Liver (tissue), 9 donors: ENCODE measurements around the gene DEDD2. TPM values are rescaled to one million over a fixed set of nuclear protein-coding genes. Genes with fewer than 3 reads are reported as not detected.

Source experiments
- DNase-seq: peaks from one replicate; pipeline ENCODE4 v3.0.0-alpha.2; 2017; ENCODE audit warnings: low spot score
- H3K27ac ChIP-seq, 2 donors: one replicate each; pipeline ENCODE4 v1.7.0; 2013; ENCODE audit warnings: inconsistent platforms in 2 of 2, low read length in 2 of 2, control low read depth in 1 of 2, low read depth in 1 of 2, mild to moderate bottlenecking in 1 of 2
- H3K27me3 ChIP-seq, 4 donors: one replicate each; pipeline versions ENCODE4 v1.6.1 to v1.7.0; 2013; ENCODE audit warnings: low read length in 3 of 4, inconsistent platforms in 1 of 4, mild to moderate bottlenecking in 1 of 4, moderate library complexity in 1 of 4; ENCODE audit not compliant: control insufficient read depth in 4 of 4, insufficient read depth in 4 of 4
- H3K36me3 ChIP-seq, 4 donors: one replicate each; pipeline versions ENCODE4 v1.6.1 to v1.7.0; 2013; ENCODE audit warnings: low read length in 3 of 4, mild to moderate bottlenecking in 3 of 4, low read depth in 1 of 4, moderate library complexity in 1 of 4; ENCODE audit not compliant: control insufficient read depth in 4 of 4, insufficient read depth in 3 of 4
- H3K4me1 ChIP-seq, 4 donors: one replicate each; pipeline versions ENCODE4 v1.6.1 to v1.7.0; 2013; ENCODE audit warnings: low read length in 3 of 4, mild to moderate bottlenecking in 3 of 4, moderate library complexity in 1 of 4; ENCODE audit not compliant: control insufficient read depth in 4 of 4, insufficient read depth in 4 of 4
- H3K4me3 ChIP-seq, 3 donors: one replicate each; pipeline versions ENCODE4 v1.6.1 to v1.7.0; 2013; ENCODE audit warnings: low read length in 3 of 3, control low read depth in 1 of 3, low read depth in 1 of 3, mild to moderate bottlenecking in 1 of 3
- H3K9ac ChIP-seq, 2 donors: one replicate each; pipeline ENCODE4 v1.7.0; 2013; ENCODE audit warnings: low read length in 2 of 2, mild to moderate bottlenecking in 2 of 2, moderate library complexity in 2 of 2, control low read depth in 1 of 2, low read depth in 1 of 2
- H3K9me3 ChIP-seq, 4 donors: one replicate each; pipeline versions ENCODE4 v1.6.1 to v1.7.0; 2013; ENCODE audit warnings: low read length in 3 of 4; ENCODE audit not compliant: control insufficient read depth in 4 of 4
- EGR1 ChIP-seq, 2 donors: IDR thresholded peaks; 2 replicates each; pipeline ENCODE4 v1.6.1; 2016 to 2018; ENCODE audit warnings: antibody characterized with exemption in 2 of 2, low read depth in 2 of 2
- FOXA1 ChIP-seq: IDR thresholded peaks from 2 replicates; pipeline ENCODE4 v1.6.1; 2016; ENCODE audit warnings: antibody characterized with exemption
- FOXA2 ChIP-seq: IDR thresholded peaks from 2 replicates; pipeline ENCODE4 v1.6.1; 2016; ENCODE audit warnings: antibody characterized with exemption
- GABPA ChIP-seq, 2 donors: IDR thresholded peaks in 1 of 2; conservative IDR thresholded peaks in 1 of 2; 2 replicates each; pipeline ENCODE4 v1.6.1; 2016; ENCODE audit warnings: antibody characterized with exemption in 2 of 2, mild to moderate bottlenecking in 1 of 2, moderate library complexity in 1 of 2
- HNF4A ChIP-seq, 2 donors: conservative IDR thresholded peaks; 2 replicates each; pipeline ENCODE4 v1.6.1; 2016; ENCODE audit warnings: antibody characterized with exemption in 2 of 2, mild to moderate bottlenecking in 2 of 2
- HNF4G ChIP-seq: IDR thresholded peaks from 2 replicates; pipeline ENCODE4 v1.6.1; 2016; ENCODE audit warnings: antibody characterized with exemption
- JUND ChIP-seq, 2 donors: IDR thresholded peaks; 2 replicates each; pipeline ENCODE4 v1.6.1; 2016; ENCODE audit warnings: antibody characterized with exemption in 2 of 2
- NR2F2 ChIP-seq: IDR thresholded peaks from 2 replicates; pipeline ENCODE4 v1.6.1; 2016; ENCODE audit warnings: antibody characterized with exemption
- RAD21 ChIP-seq, 2 donors: IDR thresholded peaks; 2 replicates each; pipeline ENCODE4 v1.6.1; 2016; ENCODE audit warnings: antibody characterized with exemption in 2 of 2, mild to moderate bottlenecking in 2 of 2
- RXRA ChIP-seq, 2 donors: IDR thresholded peaks; 2 replicates each; pipeline ENCODE4 v1.6.1; 2017 to 2018; ENCODE audit warnings: antibody characterized with exemption in 2 of 2, mild to moderate bottlenecking in 1 of 2
- SP1 ChIP-seq: IDR thresholded peaks from 2 replicates; pipeline ENCODE4 v1.6.1; 2018; ENCODE audit warnings: antibody characterized with exemption, mild to moderate bottlenecking
- TAF1 ChIP-seq: conservative IDR thresholded peaks from 2 replicates; pipeline ENCODE4 v1.6.1; 2016; ENCODE audit warnings: antibody characterized with exemption, mild to moderate bottlenecking
- YY1 ChIP-seq: IDR thresholded peaks from 2 replicates; pipeline ENCODE4 v1.6.1; 2016; ENCODE audit warnings: antibody characterized with exemption, mild to moderate bottlenecking
- WGBS: extraction: QIAGEN DNeasy Blood & Tissue Kit; methylation state at CpG from one replicate; pipeline ENCODE4 v1.1.7; 2013; 5-methylcytosine and 5-hydroxymethylcytosine counted together
- polyA plus RNA-seq, 2 donors: library from polyadenylated mRNA; stranded (reverse) in 1 of 2; unstranded in 1 of 2; fragments of 200-250 nt in 1 of 2; fragments of >200 nt in 1 of 2; fragmentation: Nextera tagmentation in 1 of 2; extraction: Ambion mirVana in 1 of 2; gene quantifications; one replicate each; pipeline versions ENCODE4 v1.2.1 to v1.2.3, GENCODE V29; 2013 to 2015
- total RNA-seq, 2 donors: library from RNA; depleted of rRNA; stranded (reverse); fragments of >200 nt; gene quantifications; one replicate each; pipeline ENCODE4 v1.2.3, GENCODE V29; 2014
- TF ChIP-seq, protein P1 (sequence below): IDR thresholded peaks from 2 replicates; pipeline ENCODE4 v1.6.1; 2016; ENCODE audit warnings: antibody characterized with exemption
- TF ChIP-seq, protein P2 (sequence below): fragments of 150-350 bp; IDR thresholded peaks from 2 replicates; pipeline ENCODE4 v1.5.1; 2017; ENCODE audit warnings: improper control_type of control experiment, low read depth, low read length; ENCODE audit not compliant: missing input control
- TF ChIP-seq, protein P3 (sequence below): IDR thresholded peaks from 2 replicates; pipeline ENCODE4 v1.6.1; 2016; ENCODE audit warnings: antibody characterized with exemption
- TF ChIP-seq, protein P4 (sequence below): IDR thresholded peaks from 2 replicates; pipeline ENCODE4 v1.6.1; 2016; ENCODE audit warnings: antibody characterized with exemption
- TF ChIP-seq, protein P5 (sequence below): IDR thresholded peaks from 2 replicates; pipeline ENCODE4 v1.6.1; 2016; ENCODE audit warnings: antibody characterized with exemption, mild to moderate bottlenecking
- donor health status: healthy.
- donor health status: healthy.
- donor health status: healthy.
- donor health status: healthy.
- donor health status: healthy.

The DEDD2 gene
- total and polyA plus RNA-seq, 4 donors = 9.6 to 47.1 (median 16.4) TPM

DNA sequence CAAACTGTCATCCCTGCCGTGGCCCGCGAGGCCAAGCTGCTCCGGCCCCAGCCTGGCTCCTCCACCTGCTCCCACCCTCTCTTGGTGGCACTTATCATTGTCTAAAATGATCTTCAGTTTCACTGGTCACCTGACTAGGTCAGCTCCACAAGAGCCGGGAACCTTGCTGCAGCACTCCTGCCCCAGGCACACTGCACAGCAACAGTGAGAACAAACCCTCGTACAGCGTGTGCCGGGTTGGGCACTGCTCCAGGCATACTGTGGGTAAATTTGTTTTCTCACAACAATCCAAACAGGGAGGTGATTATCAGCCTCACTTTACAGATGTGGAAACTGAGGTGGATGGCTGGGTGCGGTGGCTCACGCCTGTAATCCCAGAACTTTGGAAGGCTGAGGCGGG lies 8.9 kb downstream of the DEDD2 start:
- H3K27ac ChIP-seq = no peak overlapping the region
- H3K4me1 ChIP-seq = no peaks in the 10 kb centered on the region
- no peaks in the 10 kb centered on the region for H3K9me3 ChIP-seq
- no peak for TF ChIP-seq RAD21 (IDR thresholded peaks at IDR 0.05)
- TF ChIP-seq, protein P1, sequence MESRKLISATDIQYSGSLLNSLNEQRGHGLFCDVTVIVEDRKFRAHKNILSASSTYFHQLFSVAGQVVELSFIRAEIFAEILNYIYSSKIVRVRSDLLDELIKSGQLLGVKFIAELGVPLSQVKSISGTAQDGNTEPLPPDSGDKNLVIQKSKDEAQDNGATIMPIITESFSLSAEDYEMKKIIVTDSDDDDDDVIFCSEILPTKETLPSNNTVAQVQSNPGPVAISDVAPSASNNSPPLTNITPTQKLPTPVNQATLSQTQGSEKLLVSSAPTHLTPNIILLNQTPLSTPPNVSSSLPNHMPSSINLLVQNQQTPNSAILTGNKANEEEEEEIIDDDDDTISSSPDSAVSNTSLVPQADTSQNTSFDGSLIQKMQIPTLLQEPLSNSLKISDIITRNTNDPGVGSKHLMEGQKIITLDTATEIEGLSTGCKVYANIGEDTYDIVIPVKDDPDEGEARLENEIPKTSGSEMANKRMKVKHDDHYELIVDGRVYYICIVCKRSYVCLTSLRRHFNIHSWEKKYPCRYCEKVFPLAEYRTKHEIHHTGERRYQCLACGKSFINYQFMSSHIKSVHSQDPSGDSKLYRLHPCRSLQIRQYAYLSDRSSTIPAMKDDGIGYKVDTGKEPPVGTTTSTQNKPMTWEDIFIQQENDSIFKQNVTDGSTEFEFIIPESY = no peak
- TF ChIP-seq, protein P2, sequence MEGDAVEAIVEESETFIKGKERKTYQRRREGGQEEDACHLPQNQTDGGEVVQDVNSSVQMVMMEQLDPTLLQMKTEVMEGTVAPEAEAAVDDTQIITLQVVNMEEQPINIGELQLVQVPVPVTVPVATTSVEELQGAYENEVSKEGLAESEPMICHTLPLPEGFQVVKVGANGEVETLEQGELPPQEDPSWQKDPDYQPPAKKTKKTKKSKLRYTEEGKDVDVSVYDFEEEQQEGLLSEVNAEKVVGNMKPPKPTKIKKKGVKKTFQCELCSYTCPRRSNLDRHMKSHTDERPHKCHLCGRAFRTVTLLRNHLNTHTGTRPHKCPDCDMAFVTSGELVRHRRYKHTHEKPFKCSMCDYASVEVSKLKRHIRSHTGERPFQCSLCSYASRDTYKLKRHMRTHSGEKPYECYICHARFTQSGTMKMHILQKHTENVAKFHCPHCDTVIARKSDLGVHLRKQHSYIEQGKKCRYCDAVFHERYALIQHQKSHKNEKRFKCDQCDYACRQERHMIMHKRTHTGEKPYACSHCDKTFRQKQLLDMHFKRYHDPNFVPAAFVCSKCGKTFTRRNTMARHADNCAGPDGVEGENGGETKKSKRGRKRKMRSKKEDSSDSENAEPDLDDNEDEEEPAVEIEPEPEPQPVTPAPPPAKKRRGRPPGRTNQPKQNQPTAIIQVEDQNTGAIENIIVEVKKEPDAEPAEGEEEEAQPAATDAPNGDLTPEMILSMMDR = no peak
- no peak for TF ChIP-seq SP1
- no peak for TF ChIP-seq JUND (IDR thresholded peaks at IDR 0.05)
- no peak for TF ChIP-seq FOXA1
- TF ChIP-seq FOXA2 = no peak
- TF ChIP-seq GABPA (IDR thresholded peaks at IDR 0.05 in 1 of 2, conservative IDR thresholded peaks at IDR 0.05 in 1 of 2) = no peak
- no peak for TF ChIP-seq TAF1
- H3K27me3 ChIP-seq = no peaks in the 10 kb centered on the region
- H3K36me3 ChIP-seq = peaks cover 11 to 65% (median 49%) of the 10 kb centered on the region in 4 donors
- H3K9ac ChIP-seq = no peak overlapping the region
- H3K4me3 ChIP-seq = no peak overlapping the region
- DNase-seq = no peak
- 86% methylated on average over 11 of the region's 11 CpGs for WGBS

DNA sequence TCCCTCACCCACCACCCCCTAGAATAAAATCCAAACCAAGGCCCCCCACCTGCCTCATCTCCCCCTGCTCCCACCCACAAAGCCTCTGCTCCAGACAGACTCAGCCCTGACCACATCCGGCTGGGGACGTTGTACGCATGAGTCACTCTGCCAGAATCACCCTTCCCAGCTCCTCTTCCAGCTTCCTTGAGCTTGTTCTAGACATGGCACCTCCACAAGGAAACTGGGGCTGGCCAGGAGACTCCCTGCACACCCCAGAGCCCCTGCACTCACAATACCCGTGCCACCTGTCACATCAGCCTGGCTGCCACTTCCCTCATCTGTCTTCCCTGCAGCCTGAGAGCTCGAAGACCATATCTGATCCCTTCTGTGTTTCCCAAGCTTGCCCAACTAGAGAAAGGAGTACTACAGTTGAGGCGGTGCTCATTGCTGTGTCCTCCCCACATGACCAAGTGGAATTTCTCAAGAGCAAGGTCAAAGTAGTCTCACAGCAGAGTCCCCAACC lies 9.7 kb downstream of the DEDD2 start:
- H3K4me3 ChIP-seq = no peak overlapping the region
- no peak overlapping the region for H3K9ac ChIP-seq
- no peaks in the 10 kb centered on the region for H3K4me1 ChIP-seq
- TF ChIP-seq FOXA2 (no peak), NR2F2 (no peak), HNF4A (conservative IDR thresholded peaks at IDR 0.05) (no peak), RAD21 (IDR thresholded peaks at IDR 0.05) (no peak), EGR1 (IDR thresholded peaks at IDR 0.05; ENCODE audit: low read depth in 2 of 2) (no peak), HNF4G (no peak), SP1 (no peak), YY1 (no peak), RXRA (IDR thresholded peaks at IDR 0.05) (no peak), FOXA1 (no peak), TAF1 (no peak)
- TF ChIP-seq, protein P3, sequence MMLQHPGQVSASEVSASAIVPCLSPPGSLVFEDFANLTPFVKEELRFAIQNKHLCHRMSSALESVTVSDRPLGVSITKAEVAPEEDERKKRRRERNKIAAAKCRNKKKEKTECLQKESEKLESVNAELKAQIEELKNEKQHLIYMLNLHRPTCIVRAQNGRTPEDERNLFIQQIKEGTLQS = no peak
- TF ChIP-seq, protein P4, sequence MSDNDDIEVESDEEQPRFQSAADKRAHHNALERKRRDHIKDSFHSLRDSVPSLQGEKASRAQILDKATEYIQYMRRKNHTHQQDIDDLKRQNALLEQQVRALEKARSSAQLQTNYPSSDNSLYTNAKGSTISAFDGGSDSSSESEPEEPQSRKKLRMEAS = no peak
- TF ChIP-seq, protein P5, sequence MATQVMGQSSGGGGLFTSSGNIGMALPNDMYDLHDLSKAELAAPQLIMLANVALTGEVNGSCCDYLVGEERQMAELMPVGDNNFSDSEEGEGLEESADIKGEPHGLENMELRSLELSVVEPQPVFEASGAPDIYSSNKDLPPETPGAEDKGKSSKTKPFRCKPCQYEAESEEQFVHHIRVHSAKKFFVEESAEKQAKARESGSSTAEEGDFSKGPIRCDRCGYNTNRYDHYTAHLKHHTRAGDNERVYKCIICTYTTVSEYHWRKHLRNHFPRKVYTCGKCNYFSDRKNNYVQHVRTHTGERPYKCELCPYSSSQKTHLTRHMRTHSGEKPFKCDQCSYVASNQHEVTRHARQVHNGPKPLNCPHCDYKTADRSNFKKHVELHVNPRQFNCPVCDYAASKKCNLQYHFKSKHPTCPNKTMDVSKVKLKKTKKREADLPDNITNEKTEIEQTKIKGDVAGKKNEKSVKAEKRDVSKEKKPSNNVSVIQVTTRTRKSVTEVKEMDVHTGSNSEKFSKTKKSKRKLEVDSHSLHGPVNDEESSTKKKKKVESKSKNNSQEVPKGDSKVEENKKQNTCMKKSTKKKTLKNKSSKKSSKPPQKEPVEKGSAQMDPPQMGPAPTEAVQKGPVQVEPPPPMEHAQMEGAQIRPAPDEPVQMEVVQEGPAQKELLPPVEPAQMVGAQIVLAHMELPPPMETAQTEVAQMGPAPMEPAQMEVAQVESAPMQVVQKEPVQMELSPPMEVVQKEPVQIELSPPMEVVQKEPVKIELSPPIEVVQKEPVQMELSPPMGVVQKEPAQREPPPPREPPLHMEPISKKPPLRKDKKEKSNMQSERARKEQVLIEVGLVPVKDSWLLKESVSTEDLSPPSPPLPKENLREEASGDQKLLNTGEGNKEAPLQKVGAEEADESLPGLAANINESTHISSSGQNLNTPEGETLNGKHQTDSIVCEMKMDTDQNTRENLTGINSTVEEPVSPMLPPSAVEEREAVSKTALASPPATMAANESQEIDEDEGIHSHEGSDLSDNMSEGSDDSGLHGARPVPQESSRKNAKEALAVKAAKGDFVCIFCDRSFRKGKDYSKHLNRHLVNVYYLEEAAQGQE = no peak
- TF ChIP-seq, protein P2 = no peak
- H3K36me3 ChIP-seq = peaks cover 11 to 67% (median 50%) of the 10 kb centered on the region in 4 donors
- no peaks in the 10 kb centered on the region for H3K27me3 ChIP-seq
- WGBS = 89% methylated on average over 6 of the region's 6 CpGs
- H3K27ac ChIP-seq = no peak overlapping the region
- H3K9me3 ChIP-seq = no peaks in the 10 kb centered on the region
- DNase-seq = no peak
